ES-I3 (cell line): ENCODE results near the gene IGFBP4.
A peak's percentile ranks its signal among the peaks of the same experiment; 100 is the strongest.
"Not testable (repeated sequence)": the region's sequence is repeated elsewhere in the genome, so short reads cannot be mapped to it uniquely, and the experiment has no call there.

Experiments used
- H3K36me3 ChIP-seq: 2 replicates; pipeline ENCODE4 v1.6.1; 2013; ENCODE audit warnings: mild to moderate bottlenecking, low read length, control low read depth, moderate library complexity; ENCODE audit not compliant: insufficient read depth
- H3K4me1 ChIP-seq: 2 replicates; pipeline ENCODE4 v1.6.1; 2013; ENCODE audit warnings: mild to moderate bottlenecking, control low read depth, low read length; ENCODE audit not compliant: insufficient read depth
- H3K9ac ChIP-seq: 2 replicates; pipeline ENCODE4 v1.6.1; 2013; ENCODE audit warnings: low read depth, mild to moderate bottlenecking, low read length, moderate library complexity
- H3K9me3 ChIP-seq: 2 replicates; pipeline ENCODE4 v1.6.1; 2013; ENCODE audit warnings: mild to moderate bottlenecking, low read length, moderate library complexity; ENCODE audit not compliant: control insufficient read depth, insufficient read depth

IGFBP4 gene

GRCh38 chr17:40443196-40443987 lies at the start of gene IGFBP4:
IGFBP4 (plus strand) TSS chr17:40443450; CDS start chr17:40443736, 286 bp downstream.
- Histone ChIP-seq H3K9ac (peak within 1 kb of the TSS; percentile 67), H3K4me1 (peaks cover 19% of the 10 kb centered on the region), H3K36me3 (no peaks in the 10 kb centered on the region), H3K9me3 (no peaks in the 10 kb centered on the region)

DNA sequence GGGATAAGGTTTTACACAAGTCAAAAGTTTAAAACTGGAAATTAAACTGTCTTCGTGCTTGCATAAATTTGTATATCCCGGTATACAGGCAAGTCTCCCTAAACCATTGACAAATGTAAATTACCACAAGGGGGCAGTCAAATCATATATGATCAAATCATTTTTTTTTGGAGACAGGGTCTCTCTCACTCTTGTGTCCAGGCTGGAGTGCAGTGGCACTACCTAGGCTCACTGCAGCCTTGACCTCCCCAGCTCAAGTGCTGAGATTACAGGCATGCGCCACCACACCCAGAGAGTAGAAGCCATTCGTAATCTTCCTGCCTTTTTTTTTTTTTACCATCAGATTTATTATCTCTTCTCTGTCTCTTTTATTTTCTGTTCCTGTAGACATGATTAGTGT lies 44.1 kb upstream of the IGFBP4 start:
- no peak overlapping the region for H3K9ac ChIP-seq
- no peaks in the 10 kb centered on the region for H3K4me1 ChIP-seq
- no peaks in the 10 kb centered on the region for H3K9me3 ChIP-seq
- peaks cover 52% of the 10 kb centered on the region for H3K36me3 ChIP-seq

DNA sequence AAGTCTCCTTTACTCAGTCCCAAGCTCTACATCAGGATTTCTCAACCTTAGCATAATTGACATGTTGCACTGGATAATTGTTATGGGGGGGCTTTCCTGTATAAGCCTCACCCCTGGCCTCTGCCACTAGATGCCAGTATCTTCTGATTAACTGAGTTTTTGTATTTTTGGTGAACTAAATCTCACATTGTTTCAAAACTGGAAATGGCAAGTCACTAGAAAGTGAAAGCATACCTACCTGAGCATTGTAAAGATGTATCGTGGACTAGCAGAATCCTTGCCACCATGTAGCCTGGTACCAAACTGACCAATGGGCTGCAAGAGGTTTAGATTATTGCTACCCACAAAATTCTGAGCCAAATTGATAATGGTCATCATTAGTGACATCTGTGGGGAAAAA lies 40.6 kb upstream of the IGFBP4 start:
- Histone ChIP-seq H3K36me3 (peaks cover 59% of the 10 kb centered on the region), H3K9ac (no peak overlapping the region), H3K9me3 (no peaks in the 10 kb centered on the region), H3K4me1 (no peaks in the 10 kb centered on the region)

DNA sequence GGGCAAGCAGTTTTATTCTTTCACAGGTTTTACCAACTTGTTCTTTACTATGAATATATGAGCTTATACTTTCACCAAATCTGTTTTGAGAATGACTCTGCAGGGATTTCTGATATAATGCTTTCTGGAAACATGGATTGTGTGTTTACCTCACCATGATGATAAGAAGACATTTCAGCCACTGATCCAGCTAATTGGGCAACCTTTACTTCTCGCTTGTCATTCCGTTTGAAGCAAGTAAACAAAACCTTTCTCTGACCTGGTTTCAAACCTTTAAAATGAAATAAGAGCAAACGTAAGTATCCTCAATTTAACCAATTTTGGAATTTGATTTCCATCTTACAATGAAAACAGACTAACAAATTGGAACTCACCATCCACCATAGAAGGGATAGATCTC lies 39.2 kb upstream of the IGFBP4 start:
- peaks cover 52% of the 10 kb centered on the region for H3K36me3 ChIP-seq
- no peak overlapping the region for H3K9ac ChIP-seq
- no peaks in the 10 kb centered on the region for H3K9me3 ChIP-seq
- no peaks in the 10 kb centered on the region for H3K4me1 ChIP-seq

DNA sequence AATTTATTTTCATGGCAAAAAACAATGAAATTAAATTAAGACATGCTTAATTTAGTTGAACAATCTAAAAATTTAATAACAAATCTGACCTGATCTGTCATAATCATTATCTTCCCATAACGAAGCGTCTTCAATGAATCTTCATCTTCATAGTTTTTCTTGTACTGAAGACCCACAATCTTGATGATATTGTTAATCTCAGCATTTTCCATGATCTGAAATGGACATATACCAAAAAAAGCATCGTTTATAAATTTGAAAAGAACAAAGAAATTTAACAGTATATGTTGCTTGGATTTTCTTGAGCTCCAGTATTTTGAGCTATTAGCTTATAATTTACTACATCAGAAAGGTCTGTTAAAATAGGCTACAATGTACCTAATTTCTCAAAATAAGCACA lies 35.8 kb upstream of the IGFBP4 start:
- Histone ChIP-seq H3K4me1 (peaks cover 16% of the 10 kb centered on the region), H3K36me3 (peaks cover 49% of the 10 kb centered on the region), H3K9me3 (no peaks in the 10 kb centered on the region), H3K9ac (no peak overlapping the region)

DNA sequence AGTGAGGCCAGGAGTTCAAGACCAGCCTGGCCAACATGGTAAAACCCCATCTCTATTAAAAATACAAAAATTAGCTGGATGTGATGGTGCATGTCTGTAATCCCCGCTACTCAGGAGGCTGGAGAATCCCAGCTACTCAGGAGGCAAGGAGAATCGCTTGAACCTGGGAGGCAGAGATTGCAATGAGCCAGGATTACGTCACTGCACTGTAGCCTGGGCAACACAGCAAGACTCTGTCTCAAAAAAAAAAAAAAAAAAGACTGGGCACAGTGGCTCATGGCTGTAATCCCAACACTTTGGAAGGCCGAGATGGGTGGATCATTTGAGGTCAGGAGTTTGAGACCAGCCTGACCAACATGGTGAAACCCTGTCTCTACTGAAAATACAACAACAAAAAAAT lies 33.7 kb upstream of the IGFBP4 start:
- peaks cover 52% of the 10 kb centered on the region for H3K36me3 ChIP-seq
- peaks cover 16% of the 10 kb centered on the region for H3K4me1 ChIP-seq
- not testable (repeated sequence) for H3K9me3 ChIP-seq, H3K9ac ChIP-seq

- no peaks in the 10 kb centered on the region for H3K9me3 ChIP-seq
- H3K4me1 ChIP-seq, result peaks cover 16% of the 10 kb centered on the region
- peaks cover 52% of the 10 kb centered on the region for H3K36me3 ChIP-seq
- H3K9ac ChIP-seq, result no peak overlapping the region
These were observed 33.2 kb upstream of the IGFBP4 start for GRCh38 chr17:40410082-40410481.

DNA sequence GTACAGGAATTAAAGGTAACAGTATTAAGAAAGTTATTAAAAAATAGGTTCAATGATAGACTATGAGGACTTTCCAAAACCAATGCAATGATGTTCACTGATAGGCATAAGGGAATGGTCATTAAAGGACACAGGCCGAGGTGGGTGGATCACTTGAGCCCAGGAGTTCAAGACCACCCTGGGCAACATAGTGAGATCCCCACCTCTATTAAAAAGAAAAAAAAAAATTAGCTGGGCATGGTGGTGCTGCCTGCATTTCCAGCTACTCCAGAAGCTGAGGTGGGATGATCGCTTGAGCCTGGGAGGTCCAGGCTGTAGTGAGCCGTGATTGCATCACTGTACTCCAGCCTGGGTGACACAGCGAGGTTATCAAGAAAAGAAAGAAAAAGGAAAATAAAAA lies 31.4 kb upstream of the IGFBP4 start:
- peaks cover 38% of the 10 kb centered on the region for H3K36me3 ChIP-seq
- H3K9ac ChIP-seq, result no peak overlapping the region

DNA sequence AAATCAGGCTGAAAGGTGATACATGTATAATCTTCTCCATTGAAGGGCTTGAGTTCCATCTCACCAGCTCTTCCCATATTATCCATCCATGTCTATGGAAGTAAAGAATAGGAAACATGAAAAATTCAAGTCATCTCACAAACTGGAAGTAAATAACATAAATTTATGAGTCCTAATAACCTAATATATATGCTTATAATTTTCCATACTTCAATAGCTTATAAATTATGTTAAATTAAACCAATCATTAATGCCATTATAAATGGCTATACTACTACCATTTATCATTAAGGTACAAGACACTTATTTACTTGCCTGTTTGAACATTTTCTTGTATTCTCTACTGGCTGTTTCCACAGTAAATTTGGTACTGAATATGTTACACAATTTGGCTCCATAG lies 30.4 kb upstream of the IGFBP4 start:
- Histone ChIP-seq H3K9me3 (no peaks in the 10 kb centered on the region), H3K36me3 (peaks cover 33% of the 10 kb centered on the region), H3K9ac (no peak overlapping the region), H3K4me1 (peaks cover 27% of the 10 kb centered on the region)

More for the DNA sequence above, 31.4 kb upstream of the IGFBP4 start:
- Histone ChIP-seq H3K4me1 (peaks cover 27% of the 10 kb centered on the region), H3K9me3 (no peaks in the 10 kb centered on the region)

DNA sequence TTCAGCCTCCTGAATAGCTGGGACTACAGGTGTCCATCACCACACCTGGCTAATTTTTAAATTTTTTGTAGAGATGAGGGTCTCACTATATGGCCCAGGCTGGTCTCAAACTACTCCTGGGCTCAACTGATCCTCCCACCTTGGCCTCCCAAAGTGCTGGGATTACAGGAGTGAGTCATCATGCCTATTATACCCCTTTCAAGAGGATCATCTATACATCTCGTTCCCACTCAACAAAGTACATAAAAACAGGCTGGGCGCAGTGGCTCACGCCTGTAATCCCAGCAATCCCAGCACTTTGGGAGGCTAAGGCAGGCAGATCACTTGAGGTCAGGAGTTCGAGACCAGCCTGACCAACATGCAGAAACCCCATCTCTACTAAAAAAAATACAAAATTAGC lies 28.9 kb upstream of the IGFBP4 start:
- peaks cover 27% of the 10 kb centered on the region for H3K4me1 ChIP-seq
- peaks cover 27% of the 10 kb centered on the region for H3K36me3 ChIP-seq
- H3K9ac ChIP-seq, H3K9me3 ChIP-seq: not testable (repeated sequence)

DNA sequence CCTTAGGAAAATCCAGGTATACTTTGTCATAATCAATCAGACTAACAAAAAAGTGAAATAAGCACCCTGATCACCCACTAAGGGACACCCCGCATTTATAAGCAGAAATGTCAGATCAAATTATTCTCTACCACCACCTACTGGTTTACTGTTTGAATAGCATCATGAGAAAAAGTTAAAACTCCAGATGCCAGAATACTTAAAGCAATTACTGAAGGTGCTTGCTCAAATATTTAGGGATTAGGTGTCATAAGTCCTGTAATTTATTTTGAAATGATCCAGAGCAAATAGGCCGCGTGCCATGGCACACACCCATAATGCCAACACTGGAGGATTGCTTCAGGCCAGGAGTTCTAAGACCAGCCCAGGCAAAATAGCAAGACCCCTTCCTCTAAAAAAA lies 27.9 kb upstream of the IGFBP4 start:
- Histone ChIP-seq H3K4me1 (peaks cover 33% of the 10 kb centered on the region), H3K36me3 (peaks cover 27% of the 10 kb centered on the region), H3K9ac (no peak overlapping the region), H3K9me3 (no peaks in the 10 kb centered on the region)

DNA sequence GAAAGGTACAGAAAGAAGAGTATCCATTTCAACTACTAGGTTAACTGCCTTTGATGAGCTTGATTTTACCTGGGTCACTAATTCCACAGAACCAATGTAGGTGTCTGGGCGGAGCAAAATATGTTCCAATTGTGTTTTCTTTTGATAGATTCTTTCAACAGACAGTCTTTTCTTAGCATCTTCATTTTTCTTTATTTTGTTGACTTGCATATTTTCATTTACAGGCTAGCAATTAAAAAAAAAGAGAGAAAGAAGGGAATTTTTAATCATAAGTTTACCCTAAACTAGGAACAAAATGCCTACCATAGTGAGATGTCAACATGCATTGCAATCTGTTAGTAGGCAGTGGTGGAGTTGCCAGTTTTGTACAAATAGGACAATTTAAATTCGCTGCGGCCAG lies 26.6 kb upstream of the IGFBP4 start:
- Histone ChIP-seq H3K36me3 (peaks cover 14% of the 10 kb centered on the region), H3K9ac (peak overlapping the region; percentile 85), H3K9me3 (no peaks in the 10 kb centered on the region), H3K4me1 (peaks cover 22% of the 10 kb centered on the region)

- peak overlapping the region; percentile 85 for H3K9ac ChIP-seq
- no peaks in the 10 kb centered on the region for H3K9me3 ChIP-seq
- peaks cover 25% of the 10 kb centered on the region for H3K4me1 ChIP-seq
- peaks cover 9% of the 10 kb centered on the region; the same call in 1 of the 2 replicates for H3K36me3 ChIP-seq
These were observed 26.0 kb upstream of the IGFBP4 start for GRCh38 chr17:40417258-40417608.

- Histone ChIP-seq H3K9me3 (no peaks in the 10 kb centered on the region), H3K4me1 (peaks cover 25% of the 10 kb centered on the region), H3K9ac (peak within 1 kb of the TSS; percentile 85), H3K36me3 (peaks cover 7% of the 10 kb centered on the region; the same call in 1 of the 2 replicates)
These were observed 25.4 kb upstream of the IGFBP4 start, which contains the start of gene TOP2A for GRCh38 chr17:40417609-40418427. TOP2A (minus strand) TSS chr17:40417896; CDS start chr17:40417791, 105 bp downstream.

DNA sequence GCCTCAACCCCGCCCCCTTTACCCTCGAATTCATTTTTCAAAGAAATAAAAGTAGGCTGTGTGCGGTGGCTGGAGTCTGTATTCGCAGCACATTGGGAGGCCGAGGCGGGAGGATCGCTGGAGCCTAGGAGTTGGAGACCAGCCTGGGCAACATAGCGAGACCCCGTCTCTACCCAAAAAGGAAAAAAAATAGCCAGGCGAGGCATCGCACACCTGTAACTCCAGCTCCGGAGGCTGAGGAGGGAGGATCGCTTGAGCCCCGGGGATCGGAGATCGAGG lies 24.9 kb upstream of the IGFBP4 start:
- peak overlapping the region; percentile 55 for H3K9ac ChIP-seq
- H3K4me1 ChIP-seq, result peaks cover 28% of the 10 kb centered on the region
- no peaks in the 10 kb centered on the region for H3K9me3 ChIP-seq
- H3K36me3 ChIP-seq, result peaks cover 7% of the 10 kb centered on the region; the same call in 1 of the 2 replicates
